EL (cell line): ENCODE measurements around the gene KIF1C.
"Not testable (repeated sequence)": the region's sequence is repeated elsewhere in the genome, so short reads cannot be mapped to it uniquely, and the experiment has no call there.

Experiments
- DNase-seq: peaks from one replicate; pipeline ENCODE4 v3.0.0-alpha.2; 2016

KIF1C gene

DNA sequence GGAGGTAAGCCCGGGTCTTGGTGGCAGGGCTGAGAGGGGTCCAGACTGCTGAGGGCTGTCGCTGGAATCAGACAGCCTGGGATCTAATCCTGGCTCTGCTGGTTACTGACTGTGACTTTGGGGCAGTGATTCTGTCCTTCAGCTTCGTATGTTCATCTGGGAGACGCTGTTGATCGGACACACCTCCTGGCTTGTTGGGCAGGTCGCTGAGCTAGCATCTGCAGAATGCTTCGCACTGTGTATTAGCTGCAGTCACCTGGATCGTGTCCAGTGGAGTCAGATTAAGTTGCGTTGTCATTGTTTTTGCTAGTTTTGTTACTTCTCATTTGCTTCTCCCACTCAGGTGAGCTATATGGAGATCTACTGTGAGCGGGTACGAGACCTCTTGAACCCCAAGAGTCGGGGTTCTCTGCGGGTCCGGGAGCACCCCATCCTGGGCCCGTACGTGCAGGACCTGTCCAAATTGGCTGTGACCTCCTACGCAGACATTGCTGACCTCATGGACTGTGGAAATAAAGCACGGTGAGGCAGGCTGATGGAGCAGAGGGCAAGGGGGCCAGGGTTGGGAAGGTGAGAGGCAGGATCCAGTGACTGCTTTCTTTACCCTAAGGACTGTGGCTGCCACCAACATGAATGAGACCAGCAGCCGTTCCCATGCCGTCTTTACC is 4.5 kb downstream of the KIF1C start:
- no peak for DNase-seq

GRCh38 chr17:5003214-5003867 is 5.6 kb downstream of the KIF1C start:
- no peak for DNase-seq

- peak; percentile 50 for DNase-seq
These were observed 14.2 kb downstream of the KIF1C start for GRCh38 chr17:5011928-5012327.

DNA sequence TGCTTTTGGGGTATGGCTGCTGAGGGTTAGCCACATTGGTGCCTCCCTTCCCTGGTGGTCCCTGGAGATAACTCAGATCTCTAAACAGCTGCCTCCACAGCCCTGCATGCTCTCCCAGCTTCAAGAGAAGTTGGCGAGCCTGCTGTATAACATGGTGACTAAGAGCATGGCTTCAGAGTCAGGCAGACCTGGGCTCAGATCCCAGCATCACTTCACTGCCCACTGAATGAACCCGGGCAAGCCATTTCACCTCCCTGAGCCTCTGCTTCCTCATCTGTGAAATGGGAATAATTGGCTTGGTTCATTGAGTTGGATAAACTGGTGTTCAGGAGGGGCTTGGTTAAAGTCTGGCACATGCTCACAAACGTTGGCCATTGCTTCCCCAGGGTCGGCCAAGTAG is 16.6 kb downstream of the KIF1C start:
- no peak for DNase-seq

GRCh38 chr17:5019475-5019956 is 21.8 kb downstream of the KIF1C start:
- peak; percentile 27 for DNase-seq

DNA sequence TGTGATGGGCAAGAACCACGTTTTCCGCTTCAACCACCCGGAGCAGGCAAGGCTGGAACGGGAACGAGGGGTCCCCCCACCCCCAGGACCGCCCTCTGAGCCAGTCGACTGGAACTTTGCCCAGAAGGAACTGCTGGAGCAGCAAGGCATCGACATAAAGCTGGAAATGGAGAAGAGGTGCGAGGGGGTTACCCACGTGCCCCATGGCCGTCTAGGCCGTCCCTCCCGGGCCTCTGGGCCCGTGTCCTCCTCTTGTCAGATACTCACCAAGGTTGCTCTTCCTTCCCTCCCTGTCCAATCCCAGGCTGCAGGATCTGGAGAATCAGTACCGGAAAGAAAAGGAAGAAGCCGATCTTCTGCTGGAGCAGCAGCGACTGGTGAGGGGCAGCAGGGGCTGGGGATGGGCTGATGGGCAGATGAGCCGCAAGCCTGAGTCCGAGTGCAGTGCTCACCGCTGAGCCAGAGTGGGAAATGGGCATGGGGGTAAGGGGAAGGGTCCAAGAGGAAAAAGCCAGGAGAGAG is 22.8 kb downstream of the KIF1C start:
- no peak for DNase-seq

DNA sequence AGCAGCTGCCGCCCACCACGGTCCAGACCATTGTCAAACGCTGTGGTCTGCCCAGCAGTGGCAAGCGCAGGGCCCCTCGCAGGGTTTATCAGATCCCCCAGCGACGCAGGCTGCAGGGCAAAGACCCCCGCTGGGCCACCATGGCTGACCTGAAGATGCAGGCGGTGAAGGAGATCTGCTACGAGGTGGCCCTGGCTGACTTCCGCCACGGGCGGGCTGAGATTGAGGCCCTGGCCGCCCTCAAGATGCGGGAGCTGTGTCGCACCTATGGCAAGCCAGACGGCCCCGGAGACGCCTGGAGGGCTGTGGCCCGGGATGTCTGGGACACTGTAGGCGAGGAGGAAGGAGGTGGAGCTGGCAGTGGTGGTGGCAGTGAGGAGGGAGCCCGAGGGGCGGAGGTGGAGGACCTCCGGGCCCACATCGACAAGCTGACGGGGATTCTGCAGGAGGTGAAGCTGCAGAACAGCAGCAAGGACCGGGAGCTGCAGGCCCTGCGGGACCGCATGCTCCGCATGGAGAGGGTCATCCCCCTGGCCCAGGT is 24.5 kb downstream of the KIF1C start:
- DNase-seq, result no peak

- DNase-seq, result no peak
These were observed 25.9 kb downstream of the KIF1C start for GRCh38 chr17:5023588-5024147.

- DNase-seq, result no peak
These were observed 26.9 kb downstream of the KIF1C start for GRCh38 chr17:5024604-5025003.

DNA sequence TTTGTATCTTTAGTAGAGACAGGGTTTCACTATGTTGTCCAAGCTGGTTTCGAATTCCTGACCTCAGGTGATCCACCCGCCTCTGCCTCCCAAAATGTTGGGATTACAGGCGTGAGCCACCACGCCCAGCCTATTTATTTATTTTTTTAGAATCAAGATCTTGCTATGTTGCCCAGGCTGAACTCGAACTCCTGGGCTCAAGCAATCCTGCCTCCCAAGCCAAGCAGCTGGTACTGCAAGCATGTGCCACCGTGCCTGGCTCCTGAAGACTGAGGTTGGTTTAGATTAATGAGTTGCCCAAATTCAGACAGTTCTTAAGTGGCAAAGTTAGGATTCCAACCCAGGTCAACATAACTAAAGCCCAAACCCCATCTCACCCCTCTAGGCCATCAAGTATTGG is 29.5 kb downstream of the KIF1C start:
- DNase-seq, result no peak

- DNase-seq, result no peak
These were observed 30.2 kb downstream of the KIF1C start for GRCh38 chr17:5027916-5028315.

GRCh38 chr17:5030168-5030567 is 32.4 kb downstream of the KIF1C start:
- not testable (repeated sequence) for DNase-seq

DNA sequence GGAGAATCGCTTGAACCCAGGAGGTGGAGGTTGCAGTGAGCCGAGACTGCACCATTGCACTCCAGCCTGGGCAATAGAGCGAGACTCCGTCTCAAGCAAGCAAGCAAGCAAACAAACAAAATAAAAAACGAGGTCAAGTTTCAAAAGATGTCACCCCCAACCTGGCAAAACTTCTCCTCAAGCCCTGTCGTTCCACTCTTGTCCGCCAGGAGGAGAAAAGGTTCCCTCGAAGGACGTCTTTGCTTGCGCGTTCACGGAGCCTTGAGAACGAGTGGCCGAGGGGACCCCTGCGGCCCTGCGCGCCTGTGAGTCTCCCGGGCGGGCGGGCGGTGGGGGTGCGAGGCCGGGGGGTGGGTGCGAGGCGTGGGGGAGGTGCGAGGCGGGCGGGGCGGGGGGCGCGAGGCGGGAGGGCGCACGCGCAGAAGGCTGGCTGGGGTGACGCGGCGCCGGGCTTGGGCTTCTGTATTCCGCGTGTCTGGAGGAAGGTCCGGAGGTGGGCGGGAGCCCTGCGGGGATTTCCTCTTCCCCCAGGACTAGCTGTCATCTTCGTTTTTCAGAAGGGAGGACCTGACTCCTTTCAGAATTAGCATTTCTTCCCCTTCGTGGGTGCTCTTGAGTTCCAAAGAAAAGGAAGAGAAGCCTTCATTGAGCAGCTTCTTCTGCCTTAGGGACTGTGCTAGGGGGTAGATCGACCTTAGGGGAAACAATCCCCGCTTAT is 33.8 kb downstream of the KIF1C start:
- peak; percentile 80 for DNase-seq

GRCh38 chr17:5032865-5033264 is 35.1 kb downstream of the KIF1C start:
- no peak for DNase-seq

- no peak for DNase-seq
These were observed 35.7 kb downstream of the KIF1C start for GRCh38 chr17:5033352-5034015.

DNA sequence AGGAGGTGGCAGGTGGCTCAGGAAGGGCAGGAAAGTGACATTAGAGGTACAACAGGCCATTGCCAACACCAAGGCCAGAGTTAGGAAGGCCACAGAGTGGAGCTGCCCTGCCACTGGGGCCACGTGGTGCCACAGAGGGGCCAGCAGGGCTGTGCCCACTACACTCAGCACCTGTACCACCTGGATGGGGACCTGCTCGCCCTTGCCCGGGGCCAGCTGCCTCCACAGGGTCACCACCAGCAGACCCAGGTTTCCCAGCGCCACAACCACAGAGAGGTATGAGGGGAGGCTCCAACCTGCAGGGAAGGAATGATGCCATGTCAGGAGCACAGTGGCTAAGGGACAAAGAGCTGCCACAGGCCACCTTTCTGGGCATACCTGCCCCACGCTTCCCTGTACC is 36.3 kb downstream of the KIF1C start:
- no peak for DNase-seq

DNA sequence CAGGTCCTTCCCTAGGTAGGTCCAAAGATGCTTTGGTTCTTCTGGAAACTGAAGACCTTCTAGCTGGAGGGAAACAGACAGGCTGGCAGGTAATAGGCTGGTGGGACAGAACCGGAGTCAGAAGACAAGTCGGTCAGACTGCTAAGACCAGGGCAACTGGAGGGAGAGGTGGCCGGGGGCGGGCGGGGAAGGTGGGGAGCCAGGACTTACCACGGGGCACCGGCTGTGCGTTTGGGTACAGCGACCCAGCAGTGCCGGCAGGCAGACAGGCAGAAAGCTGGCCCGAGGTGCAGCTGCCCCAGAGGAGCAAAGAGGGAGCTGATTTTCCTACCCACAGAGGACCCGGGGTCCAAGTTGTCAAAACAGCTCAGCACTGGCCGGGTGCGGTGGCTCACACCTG is 36.9 kb downstream of the KIF1C start:
- no peak for DNase-seq

- DNase-seq, result no peak
These were observed 37.6 kb downstream of the KIF1C start, which contains the start of gene SLC52A1 for GRCh38 chr17:5035315-5035714. Gene SLC52A1, minus strand, starts transcription at chr17:5035426. Its CDS starts 820 bp downstream, at chr17:5034606.

GRCh38 chr17:5042157-5043022 is 44.6 kb downstream of the KIF1C start:
- no peak for DNase-seq

DNA sequence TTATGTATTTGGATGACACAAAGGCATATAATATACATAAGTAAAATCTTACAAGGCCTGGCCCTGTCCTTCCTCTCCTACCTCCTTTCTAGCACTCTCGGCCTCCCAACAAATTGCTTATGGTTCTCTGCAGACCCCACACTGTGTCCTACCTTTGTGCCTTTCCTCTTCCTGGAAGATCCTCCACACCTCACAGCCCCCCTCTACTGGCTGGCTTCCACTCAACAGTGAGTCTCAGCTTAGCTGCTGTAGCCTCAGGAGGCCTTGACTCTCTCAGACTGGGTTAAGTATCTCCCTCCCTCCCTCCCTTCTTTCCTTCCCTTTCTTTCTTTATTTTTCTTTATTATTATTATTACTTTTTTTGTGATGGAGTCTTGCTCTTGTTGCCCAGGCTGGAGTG is 45.8 kb downstream of the KIF1C start:
- no peak for DNase-seq

DNA sequence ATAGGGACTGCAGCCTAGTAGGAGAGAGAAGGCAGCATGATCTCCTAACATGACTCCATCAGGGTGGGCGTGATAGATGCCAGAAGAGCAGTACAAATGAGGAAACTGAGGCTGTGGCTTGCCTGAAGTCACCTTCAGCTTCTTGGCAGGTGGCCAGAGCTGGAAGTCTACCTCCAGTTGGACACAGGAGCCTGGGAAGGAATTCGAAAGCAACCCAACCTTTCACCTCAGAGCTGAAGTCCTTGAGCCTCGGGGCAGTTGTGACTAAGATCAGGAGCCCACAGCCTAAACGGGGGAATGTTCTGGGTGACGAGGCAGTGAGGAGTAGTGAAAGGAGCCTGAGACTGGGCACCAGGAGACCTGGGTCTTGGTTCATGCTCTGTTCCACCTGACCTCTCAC is 46.9 kb downstream of the KIF1C start:
- DNase-seq, result no peak
